HUES48 (cell line): ENCODE measurements around the gene SEMA3A.
A peak's percentile ranks its signal among the peaks of the same experiment; 100 is the strongest.

Experiments
- H3K27ac ChIP-seq: one replicate; pipeline ENCODE4 v1.7.0; 2013; ENCODE audit warnings: low read depth, low read length, inconsistent platforms
- H3K27me3 ChIP-seq: 2 replicates; pipeline ENCODE4 v1.6.1; 2013; ENCODE audit warnings: mild to moderate bottlenecking, low read length; ENCODE audit not compliant: control insufficient read depth, insufficient read depth
- H3K36me3 ChIP-seq: 2 replicates; pipeline ENCODE4 v1.6.1; 2013; ENCODE audit warnings: low read length; ENCODE audit not compliant: control insufficient read depth, insufficient read depth
- H3K4me1 ChIP-seq: 2 replicates; pipeline ENCODE4 v1.6.1; 2013; ENCODE audit warnings: mild to moderate bottlenecking, low read length; ENCODE audit not compliant: control insufficient read depth, insufficient read depth
- H3K4me3 ChIP-seq: 2 replicates; pipeline ENCODE4 v1.5.1; 2013; ENCODE audit warnings: mild to moderate bottlenecking, low read depth, low read length
- H3K9ac ChIP-seq: 2 replicates; pipeline ENCODE4 v1.6.1; 2013; ENCODE audit warnings: mild to moderate bottlenecking, low read depth, low read length, moderate library complexity
- H3K9me3 ChIP-seq: 2 replicates; pipeline ENCODE4 v1.6.1; 2013; ENCODE audit warnings: low read length; ENCODE audit not compliant: control insufficient read depth, insufficient read depth

SEMA3A gene

GRCh38 chr7:84047085-84047484 is 147.5 kb downstream of the SEMA3A start:
- Histone ChIP-seq H3K4me1 (peaks cover 5% of the 10 kb centered on the region; the same call in 1 of the 2 replicates), H3K27ac (no peak overlapping the region), H3K4me3 (no peak overlapping the region), H3K27me3 (no peaks in the 10 kb centered on the region), H3K9me3 (no peaks in the 10 kb centered on the region), H3K36me3 (peaks cover 24% of the 10 kb centered on the region), H3K9ac (no peak overlapping the region)

GRCh38 chr7:84044834-84045233 is 149.8 kb downstream of the SEMA3A start:
- Histone ChIP-seq H3K4me3 (no peak overlapping the region), H3K4me1 (peaks cover 10% of the 10 kb centered on the region), H3K9ac (no peak overlapping the region), H3K27ac (no peak overlapping the region), H3K36me3 (peaks cover 24% of the 10 kb centered on the region), H3K9me3 (no peaks in the 10 kb centered on the region), H3K27me3 (no peaks in the 10 kb centered on the region)

DNA sequence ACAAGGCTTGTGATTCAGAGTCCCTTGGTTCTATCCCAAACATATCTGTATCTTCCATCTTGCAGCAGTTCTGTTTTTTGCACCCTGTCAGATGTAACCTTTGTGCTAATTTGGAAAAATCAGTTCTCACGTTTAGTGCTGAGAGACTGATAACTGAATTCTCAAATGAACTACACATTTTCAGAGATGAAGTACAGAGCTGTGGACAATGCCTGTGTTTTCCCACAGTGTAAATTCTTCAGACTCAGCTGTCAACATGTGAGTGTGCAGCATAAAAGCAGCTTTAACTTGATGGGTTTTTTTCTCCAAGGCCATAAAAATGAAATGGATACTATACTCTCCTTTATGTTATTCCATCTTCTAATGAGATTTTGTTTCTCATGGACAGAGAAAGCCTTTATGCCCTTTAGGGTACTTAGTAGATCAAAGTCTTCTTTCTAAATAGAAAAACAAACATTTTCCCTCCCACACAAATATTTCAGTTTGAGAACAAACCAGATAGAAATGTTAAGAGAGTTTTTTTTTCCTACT is 150.9 kb downstream of the SEMA3A start:
- Histone ChIP-seq H3K36me3 (peaks cover 24% of the 10 kb centered on the region), H3K9me3 (no peaks in the 10 kb centered on the region), H3K27ac (no peak overlapping the region), H3K4me1 (peaks cover 10% of the 10 kb centered on the region), H3K9ac (no peak overlapping the region), H3K4me3 (no peak overlapping the region), H3K27me3 (no peaks in the 10 kb centered on the region)

GRCh38 chr7:84042110-84042539 is 152.5 kb downstream of the SEMA3A start:
- H3K4me3 ChIP-seq: no peak overlapping the region
- peaks cover 6% of the 10 kb centered on the region for H3K4me1 ChIP-seq
- no peak overlapping the region for H3K9ac ChIP-seq
- no peaks in the 10 kb centered on the region for H3K9me3 ChIP-seq
- no peaks in the 10 kb centered on the region for H3K27me3 ChIP-seq
- peaks cover 24% of the 10 kb centered on the region for H3K36me3 ChIP-seq
- no peak overlapping the region for H3K27ac ChIP-seq

DNA sequence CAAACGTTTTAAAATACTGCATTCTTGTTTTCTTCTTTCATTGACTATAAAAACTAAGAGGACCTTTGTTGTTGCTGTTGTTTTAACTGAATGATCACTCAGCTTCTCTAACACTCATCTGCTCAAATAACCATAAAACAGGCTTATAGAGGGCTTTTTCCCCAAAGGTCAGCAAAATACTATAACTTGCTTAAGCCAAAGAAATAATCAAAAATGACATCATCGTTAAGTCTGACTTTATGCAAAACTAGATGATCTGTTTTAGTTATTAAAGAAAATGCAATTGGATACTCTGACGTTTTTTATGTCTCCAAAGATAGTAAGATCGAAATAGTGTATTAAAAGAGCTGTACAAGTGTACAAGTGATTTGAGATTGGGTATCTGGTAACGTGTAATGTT is 152.9 kb downstream of the SEMA3A start:
- peaks cover 6% of the 10 kb centered on the region for H3K4me1 ChIP-seq

GRCh38 chr7:84040355-84040754 is 154.2 kb downstream of the SEMA3A start:
- Histone ChIP-seq H3K27ac (peak overlapping the region; percentile 52), H3K4me1 (peaks cover 6% of the 10 kb centered on the region)

More for the DNA sequence above, 152.9 kb downstream of the SEMA3A start:
- Histone ChIP-seq H3K27ac (no peak overlapping the region), H3K27me3 (no peaks in the 10 kb centered on the region), H3K9me3 (no peaks in the 10 kb centered on the region), H3K9ac (no peak overlapping the region), H3K4me3 (no peak overlapping the region), H3K36me3 (peaks cover 24% of the 10 kb centered on the region)

DNA sequence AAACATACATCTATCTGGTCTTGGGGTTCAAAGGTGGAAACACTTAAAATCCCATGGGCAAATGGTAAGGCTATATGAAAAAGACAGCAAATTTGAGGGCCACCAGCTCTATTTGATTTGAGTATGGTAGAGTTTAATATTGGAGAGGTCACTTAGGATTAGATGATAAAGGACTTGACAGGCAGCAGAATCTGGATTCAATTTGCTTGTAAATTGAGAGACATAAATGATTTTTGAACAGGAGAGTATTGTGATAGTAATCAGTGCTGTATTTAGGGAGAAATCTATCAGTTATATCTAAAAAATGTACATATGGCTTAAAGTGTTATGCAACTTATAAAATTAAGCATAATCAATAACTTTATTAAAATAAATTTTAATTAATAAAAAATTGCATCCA is 155.2 kb downstream of the SEMA3A start:
- H3K9me3 ChIP-seq: no peaks in the 10 kb centered on the region
- no peak overlapping the region for H3K27ac ChIP-seq
- peaks cover 6% of the 10 kb centered on the region for H3K4me1 ChIP-seq

More at GRCh38 chr7:84040355-84040754, 154.2 kb downstream of the SEMA3A start:
- no peaks in the 10 kb centered on the region for H3K27me3 ChIP-seq
- no peak overlapping the region for H3K9ac ChIP-seq
- H3K36me3 ChIP-seq: peaks cover 17% of the 10 kb centered on the region
- H3K4me3 ChIP-seq: no peak overlapping the region
- no peaks in the 10 kb centered on the region for H3K9me3 ChIP-seq

DNA sequence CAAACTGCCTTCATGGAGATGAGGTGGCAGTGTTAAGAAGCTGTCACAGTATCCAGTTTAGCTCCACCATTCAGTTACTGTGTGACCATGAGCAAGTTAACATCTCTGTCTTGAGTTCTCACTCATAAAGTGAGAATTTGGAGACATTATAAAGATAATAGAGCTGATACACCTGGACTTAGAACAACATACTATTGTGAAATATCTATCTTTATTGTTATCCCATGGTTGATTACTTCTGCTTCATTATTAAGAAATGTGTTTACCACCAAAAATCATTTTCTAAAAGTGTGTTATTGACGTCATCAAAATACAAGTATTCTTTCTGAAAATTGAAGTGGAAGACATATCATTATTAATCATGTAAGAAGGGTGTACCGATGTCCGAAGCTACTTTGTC is 166.9 kb downstream of the SEMA3A start:
- 0 out of 2 replicates have a peak, but pooled peaks cover 5% of the 10 kb centered on the region for H3K4me1 ChIP-seq
- no peaks in the 10 kb centered on the region for H3K36me3 ChIP-seq
- H3K27me3 ChIP-seq: no peaks in the 10 kb centered on the region
- H3K27ac ChIP-seq: no peak overlapping the region
- no peaks in the 10 kb centered on the region for H3K9me3 ChIP-seq
- H3K9ac ChIP-seq: no peak overlapping the region
- H3K4me3 ChIP-seq: no peak overlapping the region

More for the DNA sequence above, 155.2 kb downstream of the SEMA3A start:
- Histone ChIP-seq H3K9ac (no peak overlapping the region), H3K27me3 (no peaks in the 10 kb centered on the region), H3K36me3 (peaks cover 11% of the 10 kb centered on the region; the same call in 1 of the 2 replicates), H3K4me3 (no peak overlapping the region)

GRCh38 chr7:84025332-84025927 is 169.2 kb downstream of the SEMA3A start:
- Histone ChIP-seq H3K9ac (no peak overlapping the region), H3K36me3 (no peaks in the 10 kb centered on the region), H3K9me3 (no peaks in the 10 kb centered on the region), H3K27ac (peak overlapping the region; percentile 52), H3K4me1 (0 out of 2 replicates have a peak, but pooled peaks cover 5% of the 10 kb centered on the region), H3K27me3 (no peaks in the 10 kb centered on the region), H3K4me3 (no peak overlapping the region)

- Histone ChIP-seq H3K4me1 (0 out of 2 replicates have a peak, but pooled peaks cover 5% of the 10 kb centered on the region), H3K9ac (no peak overlapping the region), H3K9me3 (no peaks in the 10 kb centered on the region), H3K27me3 (no peaks in the 10 kb centered on the region), H3K27ac (no peak overlapping the region), H3K36me3 (no peaks in the 10 kb centered on the region), H3K4me3 (no peak overlapping the region)
Observed at GRCh38 chr7:84022684-84023308, 171.8 kb downstream of the SEMA3A start.

GRCh38 chr7:84022009-84022408 is 172.6 kb downstream of the SEMA3A start:
- no peaks in the 10 kb centered on the region for H3K27me3 ChIP-seq
- no peak overlapping the region for H3K27ac ChIP-seq
- H3K9me3 ChIP-seq: no peaks in the 10 kb centered on the region
- H3K36me3 ChIP-seq: no peaks in the 10 kb centered on the region
- 0 out of 2 replicates have a peak, but pooled peaks cover 5% of the 10 kb centered on the region for H3K4me1 ChIP-seq
- H3K4me3 ChIP-seq: no peak overlapping the region
- H3K9ac ChIP-seq: no peak overlapping the region
